BE2C (cell line): ENCODE results near the gene DCAF15.
A peak's percentile ranks its signal among the peaks of the same experiment; 100 is the strongest.
"Not testable (repeated sequence)": the region's sequence is repeated elsewhere in the genome, so short reads cannot be mapped to it uniquely, and the experiment has no call there.

ENCODE experiments used
- DNase-seq: peaks from one replicate; pipeline ENCODE4 v3.0.0-alpha.2; 2020
- H3K27me3 ChIP-seq: fragments of 250-450 bp; sonication (Bioruptor Pico); 2 replicates; pipeline ENCODE4 v1.5.1; 2020; ENCODE audit warnings: mild to moderate bottlenecking
- H3K36me3 ChIP-seq: fragments of 250-450 bp; sonication (Bioruptor Pico); 2 replicates; pipeline ENCODE4 v1.5.1; 2020; ENCODE audit warnings: mild to moderate bottlenecking
- H3K4me1 ChIP-seq: fragments of 250-450 bp; sonication (Bioruptor Pico); 2 replicates; pipeline ENCODE4 v1.5.1; 2020
- H3K4me3 ChIP-seq: 2 replicates; pipeline ENCODE4 v1.5.1; 2011; ENCODE audit warnings: low read depth, low read length
- H3K9me3 ChIP-seq: fragments of 250-450 bp; sonication (Bioruptor Pico); 2 replicates; pipeline ENCODE4 v1.5.1; 2020
- TF ChIP-seq, protein P1 (sequence below): IDR thresholded peaks from 2 replicates; pipeline ENCODE4 v1.5.1; 2012; ENCODE audit warnings: mild to moderate bottlenecking, low read depth, low read length

Gene DCAF15

DNA sequence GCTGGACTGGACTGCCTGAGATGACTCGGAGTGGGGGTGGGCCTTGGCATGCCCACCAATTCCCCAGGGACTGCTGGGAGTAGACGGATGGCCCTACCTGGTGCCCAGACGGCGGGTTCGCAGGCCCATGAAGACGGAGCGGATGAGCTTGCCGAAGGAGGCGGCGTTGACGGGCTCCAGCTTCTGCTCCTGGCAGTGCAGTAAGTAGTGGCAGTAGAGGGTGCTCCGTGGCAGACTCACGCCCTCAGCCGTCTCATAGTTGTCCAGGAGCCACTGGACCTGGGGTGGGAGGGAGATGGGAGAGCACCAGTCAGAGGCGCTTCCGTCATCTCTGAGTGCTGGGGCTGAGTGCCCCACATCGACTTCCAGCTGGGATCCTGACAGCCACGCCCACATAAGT is 17.6 kb downstream of the DCAF15 start:
- Histone ChIP-seq H3K9me3 (no peaks in the 10 kb centered on the region), H3K27me3 (no peaks in the 10 kb centered on the region), H3K4me3 (no peak overlapping the region), H3K4me1 (no peaks in the 10 kb centered on the region), H3K36me3 (peaks cover 22% of the 10 kb centered on the region)
- TF ChIP-seq, protein P1, sequence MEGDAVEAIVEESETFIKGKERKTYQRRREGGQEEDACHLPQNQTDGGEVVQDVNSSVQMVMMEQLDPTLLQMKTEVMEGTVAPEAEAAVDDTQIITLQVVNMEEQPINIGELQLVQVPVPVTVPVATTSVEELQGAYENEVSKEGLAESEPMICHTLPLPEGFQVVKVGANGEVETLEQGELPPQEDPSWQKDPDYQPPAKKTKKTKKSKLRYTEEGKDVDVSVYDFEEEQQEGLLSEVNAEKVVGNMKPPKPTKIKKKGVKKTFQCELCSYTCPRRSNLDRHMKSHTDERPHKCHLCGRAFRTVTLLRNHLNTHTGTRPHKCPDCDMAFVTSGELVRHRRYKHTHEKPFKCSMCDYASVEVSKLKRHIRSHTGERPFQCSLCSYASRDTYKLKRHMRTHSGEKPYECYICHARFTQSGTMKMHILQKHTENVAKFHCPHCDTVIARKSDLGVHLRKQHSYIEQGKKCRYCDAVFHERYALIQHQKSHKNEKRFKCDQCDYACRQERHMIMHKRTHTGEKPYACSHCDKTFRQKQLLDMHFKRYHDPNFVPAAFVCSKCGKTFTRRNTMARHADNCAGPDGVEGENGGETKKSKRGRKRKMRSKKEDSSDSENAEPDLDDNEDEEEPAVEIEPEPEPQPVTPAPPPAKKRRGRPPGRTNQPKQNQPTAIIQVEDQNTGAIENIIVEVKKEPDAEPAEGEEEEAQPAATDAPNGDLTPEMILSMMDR, result no peak
- DNase-seq, result no peak

DNA sequence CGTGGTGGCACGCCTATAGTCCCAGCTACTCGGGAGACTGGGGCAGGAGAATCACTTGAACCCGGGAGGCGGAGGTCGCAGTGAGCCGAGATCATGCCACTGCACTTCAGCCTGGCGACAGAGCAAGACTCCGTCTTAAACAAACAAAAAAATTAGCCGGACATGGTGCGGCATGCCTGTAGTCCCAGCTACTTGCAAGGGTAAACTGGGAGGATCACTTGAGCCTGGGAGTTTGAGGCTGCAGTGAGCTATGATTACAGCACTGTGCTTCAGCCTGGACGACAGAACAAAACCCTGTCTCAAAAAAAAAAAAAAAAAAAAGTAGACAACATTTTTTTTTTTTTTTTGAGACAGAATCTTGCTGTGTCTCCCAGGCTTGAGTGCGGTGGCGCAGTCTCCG is 19.6 kb downstream of the DCAF15 start:
- peaks cover 17% of the 10 kb centered on the region for H3K36me3 ChIP-seq
- not testable (repeated sequence) for H3K9me3 ChIP-seq, H3K4me3 ChIP-seq, DNase-seq, H3K27me3 ChIP-seq, H3K4me1 ChIP-seq

DNA sequence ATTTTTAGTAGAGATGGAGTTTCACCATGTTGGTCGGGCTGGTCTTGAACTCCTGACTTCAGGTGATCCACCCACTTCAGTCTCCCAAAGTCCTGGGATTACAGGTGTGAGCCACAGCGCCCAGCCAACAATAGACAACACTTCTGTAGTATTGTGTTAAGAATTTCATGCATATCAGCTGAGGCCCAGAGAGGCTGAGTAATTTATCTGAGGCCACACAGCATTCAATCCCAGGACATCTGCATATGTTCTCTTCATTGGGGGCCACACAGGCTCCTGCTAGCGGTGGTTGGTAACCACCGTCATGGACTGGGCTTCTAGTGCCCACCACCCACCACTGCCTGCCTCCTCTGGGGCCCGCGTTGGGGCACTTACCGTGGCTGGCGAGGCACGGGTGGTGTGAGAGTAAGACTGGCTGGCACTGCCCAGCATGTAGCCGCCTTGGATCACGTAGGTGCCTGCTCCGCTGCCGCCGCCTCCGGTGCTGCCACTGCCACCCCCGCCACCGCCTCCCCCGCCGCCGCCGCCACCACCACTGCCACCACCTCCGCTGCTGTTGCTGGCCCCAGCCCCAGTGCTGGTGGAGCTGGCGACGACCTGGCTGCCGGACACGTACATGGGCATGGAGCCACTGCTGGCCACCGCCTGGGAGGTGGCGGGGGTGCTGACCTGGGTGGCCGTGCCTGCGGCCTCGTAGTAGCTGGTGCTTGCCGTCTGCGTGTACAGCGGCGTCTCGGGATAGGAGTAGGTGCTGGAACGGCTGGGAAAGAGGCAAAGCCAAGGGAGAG is 20.3 kb downstream of the DCAF15 start:
- Histone ChIP-seq H3K36me3 (peaks cover 13% of the 10 kb centered on the region), H3K4me3 (no peak overlapping the region), H3K9me3 (no peaks in the 10 kb centered on the region), H3K27me3 (no peaks in the 10 kb centered on the region), H3K4me1 (no peaks in the 10 kb centered on the region)
- TF ChIP-seq, protein P1, result no peak
- DNase-seq, result no peak

DNA sequence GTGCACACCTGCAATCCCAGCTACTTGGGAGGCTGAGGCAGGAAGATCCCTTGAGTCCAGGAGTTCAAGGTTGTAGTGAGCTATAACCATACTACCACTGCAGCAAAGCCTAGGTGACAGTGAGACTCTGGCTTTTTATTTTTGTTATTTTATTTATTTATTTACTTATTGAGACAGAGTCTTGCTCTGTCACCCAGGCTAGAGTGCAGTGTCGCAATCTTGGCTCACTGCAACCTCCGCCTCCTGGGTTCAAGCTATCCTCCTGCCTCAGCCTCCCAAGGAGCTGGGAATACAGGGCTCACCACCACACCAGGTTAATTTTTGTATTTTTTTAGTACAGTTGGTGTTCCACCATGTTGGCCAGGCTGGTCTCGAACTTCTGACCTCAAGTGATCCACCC is 21.2 kb downstream of the DCAF15 start:
- H3K4me3 ChIP-seq, H3K4me1 ChIP-seq, H3K36me3 ChIP-seq, H3K9me3 ChIP-seq, DNase-seq, H3K27me3 ChIP-seq: not testable (repeated sequence)

DNA sequence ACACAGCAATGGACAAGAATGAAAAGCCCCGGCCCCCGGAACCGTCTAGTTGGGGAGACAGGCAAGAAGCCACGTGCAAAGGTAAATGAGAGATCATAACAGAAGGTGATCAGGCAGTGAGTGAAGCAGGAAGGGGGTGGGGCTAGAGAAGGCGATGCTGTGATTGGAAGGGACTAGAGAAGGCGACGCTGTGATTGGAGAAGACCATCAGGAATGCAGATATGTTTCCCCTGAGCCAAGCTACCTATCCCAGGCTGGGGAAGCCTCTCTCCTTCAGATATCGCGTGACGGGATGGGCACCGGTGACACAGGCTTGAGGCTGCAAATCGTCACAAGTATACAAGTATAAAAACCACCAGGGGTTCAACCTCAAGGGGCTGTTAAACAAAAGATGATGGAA is 21.8 kb downstream of the DCAF15 start:
- Histone ChIP-seq H3K4me3 (no peak overlapping the region), H3K9me3 (no peaks in the 10 kb centered on the region), H3K27me3 (no peaks in the 10 kb centered on the region), H3K4me1 (no peaks in the 10 kb centered on the region; the same call in 1 of the 2 replicates), H3K36me3 (peaks cover 4% of the 10 kb centered on the region)
- peak; percentile 53 for DNase-seq
- TF ChIP-seq, protein P1, result no peak

DNA sequence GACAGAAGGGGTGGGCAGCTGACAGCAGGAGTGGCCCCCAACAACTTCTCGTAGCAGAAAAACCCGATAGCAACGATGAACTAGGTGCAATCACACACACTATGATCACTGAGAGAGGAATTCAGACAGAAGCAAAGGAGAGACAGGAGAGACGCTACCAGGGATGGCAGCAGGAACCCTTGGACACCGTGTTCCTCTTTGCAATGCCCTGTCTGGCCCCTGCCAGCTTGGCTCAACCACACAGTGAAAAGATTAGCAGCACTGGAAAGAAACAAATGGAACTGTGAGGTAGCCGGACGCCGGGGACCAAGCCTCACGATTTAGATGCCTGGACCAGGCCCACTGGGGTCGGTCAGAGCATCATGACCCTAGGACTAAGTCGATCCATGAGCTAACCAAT is 23.6 kb downstream of the DCAF15 start:
- Histone ChIP-seq H3K4me1 (peaks cover 16% of the 10 kb centered on the region), H3K27me3 (no peaks in the 10 kb centered on the region), H3K36me3 (peaks cover 4% of the 10 kb centered on the region), H3K4me3 (no peak overlapping the region), H3K9me3 (no peaks in the 10 kb centered on the region)
- DNase-seq, result no peak
- TF ChIP-seq, protein P1, result no peak

DNA sequence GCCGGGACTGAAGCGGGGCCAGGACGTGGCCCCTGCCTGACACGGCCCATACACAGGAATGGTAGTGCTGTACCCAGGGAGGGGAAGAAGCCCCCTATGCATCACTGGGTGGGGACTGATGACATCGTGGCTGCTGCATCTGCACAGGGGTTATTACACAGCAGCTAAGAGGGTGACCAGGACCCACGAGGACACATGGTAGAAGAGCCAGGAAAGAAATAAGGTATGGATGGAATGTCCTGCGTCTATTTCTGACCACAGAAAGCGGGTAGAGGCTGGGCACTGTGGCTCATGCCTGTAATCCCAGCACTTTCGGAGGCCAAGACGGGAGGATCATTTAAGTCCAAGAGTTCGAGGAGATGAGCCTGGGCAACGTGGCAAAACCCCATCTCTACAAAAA is 24.1 kb downstream of the DCAF15 start:
- H3K27me3 ChIP-seq, result no peaks in the 10 kb centered on the region
- no peaks in the 10 kb centered on the region for H3K9me3 ChIP-seq
- DNase-seq, result no peak
- TF ChIP-seq, protein P1, result no peak
- peaks cover 4% of the 10 kb centered on the region for H3K36me3 ChIP-seq
- H3K4me1 ChIP-seq, result peaks cover 22% of the 10 kb centered on the region
- H3K4me3 ChIP-seq, result no peak overlapping the region
